HL-60/S4 (cell line): ENCODE measurements around the gene SLC41A1.

Experiments
- in situ Hi-C: fragments of 300-500 bp; cut with MboI; formaldehyde crosslinking; loops from 2 replicates; pipeline ENCODE4 v1.14.3; 2022; ENCODE audit warnings: low sequenced_read_pairs

Gene SLC41A1

DNA sequence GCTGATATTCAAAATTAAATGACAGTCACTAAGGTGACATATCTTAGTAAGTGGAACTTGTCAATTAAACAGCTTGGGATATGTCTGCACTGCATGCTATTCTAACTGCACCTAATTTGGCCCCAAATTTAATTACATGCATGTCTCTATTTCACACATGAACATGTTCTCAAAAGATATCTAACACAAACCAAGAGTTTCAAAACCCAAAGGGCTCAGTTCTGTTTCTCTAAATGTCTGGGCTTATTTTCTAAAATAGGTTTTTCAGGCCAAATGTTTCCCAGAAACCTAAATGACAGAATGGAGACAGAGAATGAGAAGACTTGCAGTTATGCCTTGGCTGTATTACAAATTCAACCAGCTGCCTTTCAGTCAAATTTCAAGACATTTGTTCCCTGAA lies 49.0 kb downstream of the SLC41A1 start:
- in situ Hi-C loops: no loop called here

DNA sequence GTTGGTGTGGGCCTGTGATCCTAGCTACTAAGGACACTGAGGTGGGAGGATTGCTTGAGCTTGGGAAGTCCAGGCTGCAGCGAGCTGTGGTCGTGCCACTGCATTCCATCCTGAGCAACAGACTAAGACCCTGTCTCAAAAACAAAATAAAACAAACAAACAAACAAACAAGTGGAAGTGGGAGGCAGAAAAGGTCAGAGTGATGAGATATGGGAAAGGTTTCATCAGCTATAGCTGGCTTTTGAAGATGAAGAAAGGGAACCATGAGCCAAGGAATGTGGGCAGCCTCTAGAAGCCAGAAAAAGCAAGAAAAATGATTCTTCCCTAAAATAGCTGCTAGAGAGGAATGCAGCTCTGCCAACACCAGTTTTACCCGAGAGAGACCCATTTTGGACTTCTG lies 52.4 kb downstream of the SLC41A1 start:
- in situ Hi-C loops: no loop called here

DNA sequence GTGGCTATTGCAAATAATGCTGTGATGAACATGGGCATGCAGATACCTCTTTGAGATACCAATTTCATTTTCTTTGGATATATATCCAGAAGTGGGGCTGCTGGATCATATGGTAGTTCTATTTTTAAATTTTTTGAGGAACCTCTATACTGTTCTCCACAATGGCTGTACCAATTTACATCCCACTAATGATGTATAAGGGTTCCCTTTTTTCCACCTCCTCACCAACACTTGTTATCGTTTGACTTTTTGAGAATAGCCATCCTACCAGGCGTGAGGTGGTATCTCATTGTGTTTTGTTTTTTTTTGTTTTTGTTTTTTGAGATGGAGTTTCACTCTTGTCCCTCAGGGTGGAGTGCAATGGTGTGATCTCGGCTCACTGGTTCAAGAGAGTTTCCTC lies 56.4 kb downstream of the SLC41A1 start:
- in situ Hi-C loops: no loop called here

DNA sequence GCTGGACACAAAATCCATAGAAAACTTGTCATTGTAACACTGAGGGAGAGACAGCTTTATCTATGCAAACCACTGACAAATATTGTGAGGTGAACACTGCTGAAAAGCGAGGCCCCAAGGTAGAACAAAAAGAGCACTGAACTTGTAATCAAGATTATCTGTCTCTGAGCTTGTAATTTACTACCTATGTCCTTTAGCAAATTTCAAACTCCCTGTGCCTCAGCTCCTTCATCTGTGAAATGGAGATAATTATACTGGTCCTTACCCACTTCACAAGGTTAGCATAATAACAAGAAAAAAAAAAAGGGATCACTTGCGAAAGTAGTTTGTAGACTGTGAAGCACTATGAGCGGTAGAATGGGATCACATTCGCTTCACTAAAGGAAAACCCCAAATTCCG lies 58.1 kb downstream of the SLC41A1 start:
- in situ Hi-C loops: no loop called here

DNA sequence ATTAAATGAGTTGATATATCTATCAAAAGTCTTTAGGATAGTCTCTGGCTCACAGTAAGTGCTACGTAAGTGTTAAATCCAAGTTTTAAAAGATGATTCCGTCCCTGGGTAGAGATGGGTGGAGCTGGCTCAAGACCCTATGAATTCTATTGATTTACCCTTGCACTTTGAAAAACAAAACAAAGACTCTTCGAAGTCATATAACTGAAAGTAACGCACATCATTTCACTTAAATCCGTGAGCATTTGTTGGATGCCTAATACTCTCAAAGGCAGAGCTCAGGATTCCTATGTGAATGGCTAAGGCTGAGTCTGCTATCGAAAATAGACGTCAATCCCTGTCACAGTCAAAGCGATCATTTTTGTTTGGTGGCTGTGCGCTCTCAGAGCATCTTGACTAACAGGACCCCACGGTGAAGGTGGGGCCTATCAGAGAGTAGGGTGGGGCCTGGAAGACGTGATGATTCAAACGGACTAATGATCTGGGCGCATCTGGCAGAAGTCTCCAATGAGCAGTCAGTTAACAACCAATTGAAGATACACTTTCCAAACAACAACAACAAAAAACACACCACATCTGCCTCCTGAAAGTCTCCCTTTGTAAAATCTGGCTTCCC lies 61.9 kb downstream of the SLC41A1 start:
- in situ Hi-C loops: no loop called here

DNA sequence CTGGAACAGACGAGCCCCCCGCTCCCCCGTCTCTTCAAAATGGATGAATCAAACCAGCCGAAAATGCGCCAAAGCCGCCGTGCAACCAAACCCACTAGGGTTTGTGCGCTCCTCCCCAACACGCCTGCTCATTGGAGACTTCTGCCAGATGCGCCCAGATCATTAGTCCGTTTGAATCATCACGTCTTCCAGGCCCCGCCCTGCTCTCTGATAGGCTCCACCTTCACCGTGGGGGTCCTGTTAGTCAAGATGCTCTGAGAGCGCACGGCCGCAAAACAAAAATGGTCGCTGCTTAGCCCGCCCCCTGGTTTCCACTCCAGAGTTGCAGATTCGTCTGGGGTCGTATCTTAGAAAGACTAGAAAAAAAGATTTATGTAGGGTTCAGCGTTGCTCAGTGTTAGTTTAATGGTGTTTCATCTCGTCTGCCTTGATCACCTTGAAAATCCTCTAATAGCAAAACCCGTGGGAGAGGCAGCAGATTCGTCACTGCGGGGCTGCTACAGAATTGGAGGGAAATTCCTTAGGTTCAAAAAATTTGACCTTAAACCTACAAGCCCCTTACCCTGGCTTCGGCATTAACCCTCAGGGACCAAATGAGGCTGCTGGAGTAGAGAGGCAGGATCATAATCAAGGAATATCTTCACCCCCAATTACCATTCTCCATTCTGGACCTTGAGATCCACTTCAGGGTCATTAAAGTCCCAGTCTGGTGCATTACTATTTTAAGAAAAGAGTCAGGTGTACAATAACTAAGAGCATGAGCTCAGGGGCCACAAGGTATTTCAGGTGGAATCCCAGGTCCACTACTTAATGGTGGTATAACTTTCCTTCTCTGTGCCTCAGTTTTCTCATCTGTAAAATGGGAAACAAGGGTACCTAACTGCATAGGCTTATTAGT lies 62.6 kb downstream of the SLC41A1 start, which contains the start of gene NUCKS1:
TSS of gene NUCKS1 (minus strand) at position 45 of the 898 bp plus-strand sequence. CDS start 209 bp downstream, outside the sequence.
- in situ Hi-C loops: no loop called here

DNA sequence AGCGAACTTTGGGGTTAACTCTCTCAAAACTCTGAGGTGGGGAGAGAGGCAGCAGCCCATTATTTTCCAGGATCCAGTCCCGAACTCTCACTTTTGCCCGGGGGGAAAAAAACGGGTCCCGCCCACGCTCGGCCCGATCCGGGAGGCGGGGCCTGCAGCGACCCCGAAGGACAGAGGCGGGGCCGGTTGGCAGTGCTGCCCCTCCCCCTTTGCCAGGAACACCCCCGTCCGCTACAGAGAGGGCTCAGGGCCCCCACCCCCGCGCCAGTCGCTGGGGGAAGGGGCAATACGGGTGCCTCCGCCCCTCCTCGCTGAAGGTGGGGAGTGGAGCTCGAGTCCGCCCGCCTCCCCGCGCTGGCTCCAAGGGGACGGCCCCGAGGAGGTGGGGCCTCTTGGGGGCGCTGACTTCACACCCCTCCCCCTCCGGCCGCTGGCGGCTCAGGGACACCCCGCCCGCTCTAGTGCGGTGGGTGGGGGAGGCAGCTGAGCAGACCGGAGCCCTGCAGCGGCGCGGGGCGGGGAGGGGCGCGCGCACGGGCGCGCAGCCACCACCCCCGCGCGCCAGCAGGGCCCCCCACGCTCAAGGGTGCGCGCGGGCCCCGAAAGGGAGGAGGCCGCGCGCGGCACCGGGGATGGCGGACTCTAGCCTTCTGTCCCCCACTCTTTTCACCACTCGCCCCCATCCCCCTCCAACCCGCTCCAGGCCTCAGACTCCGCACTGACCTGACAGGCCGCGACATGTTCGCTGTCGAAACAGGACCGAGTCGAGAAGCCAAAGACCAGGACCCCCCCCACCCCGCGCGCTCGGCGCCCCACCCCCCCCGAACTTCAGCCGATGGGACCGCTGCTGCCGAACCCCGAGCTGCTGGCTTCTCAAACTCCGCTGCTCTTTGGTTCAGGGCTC lies 63.5 kb downstream of the SLC41A1 start:
- in situ Hi-C loops: no loop called here

DNA sequence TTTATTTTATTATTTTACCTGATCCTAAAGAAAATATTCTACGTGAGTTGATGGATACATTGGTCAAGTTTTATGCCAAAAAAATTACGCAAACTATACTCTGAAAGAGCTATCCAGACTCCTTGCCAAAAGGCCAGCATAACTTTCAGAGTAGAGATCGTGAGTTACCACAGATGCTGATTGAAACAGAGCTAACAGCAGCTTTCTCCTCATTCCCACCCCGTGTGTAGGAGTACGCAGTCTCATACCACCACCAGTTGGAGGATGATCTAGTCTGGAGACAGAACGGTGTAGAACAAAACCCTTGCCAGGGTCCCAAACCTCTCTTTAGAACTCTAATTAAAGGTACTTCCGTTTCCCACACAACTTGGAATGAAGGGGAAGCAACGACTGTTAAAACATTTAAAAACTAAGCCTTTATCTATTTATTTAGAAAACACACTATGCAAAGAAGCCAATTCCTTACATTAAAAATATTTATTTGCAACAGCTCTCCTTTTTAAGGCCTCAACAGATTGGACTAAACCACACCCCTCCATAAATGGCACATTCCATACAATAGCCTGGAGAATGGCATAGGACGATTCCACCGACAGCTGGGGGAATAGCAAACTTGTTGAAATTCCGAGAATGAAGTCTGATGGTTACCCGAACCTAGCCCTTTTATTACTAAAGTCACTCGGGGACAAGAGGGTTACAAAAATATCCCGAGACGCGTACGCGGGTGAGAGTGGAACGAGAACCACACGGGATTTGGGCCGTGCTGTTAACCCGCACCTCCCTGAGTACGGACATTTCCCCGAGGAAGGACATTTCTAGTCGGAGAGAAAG lies 64.4 kb downstream of the SLC41A1 start:
- in situ Hi-C loops: no loop called here

DNA sequence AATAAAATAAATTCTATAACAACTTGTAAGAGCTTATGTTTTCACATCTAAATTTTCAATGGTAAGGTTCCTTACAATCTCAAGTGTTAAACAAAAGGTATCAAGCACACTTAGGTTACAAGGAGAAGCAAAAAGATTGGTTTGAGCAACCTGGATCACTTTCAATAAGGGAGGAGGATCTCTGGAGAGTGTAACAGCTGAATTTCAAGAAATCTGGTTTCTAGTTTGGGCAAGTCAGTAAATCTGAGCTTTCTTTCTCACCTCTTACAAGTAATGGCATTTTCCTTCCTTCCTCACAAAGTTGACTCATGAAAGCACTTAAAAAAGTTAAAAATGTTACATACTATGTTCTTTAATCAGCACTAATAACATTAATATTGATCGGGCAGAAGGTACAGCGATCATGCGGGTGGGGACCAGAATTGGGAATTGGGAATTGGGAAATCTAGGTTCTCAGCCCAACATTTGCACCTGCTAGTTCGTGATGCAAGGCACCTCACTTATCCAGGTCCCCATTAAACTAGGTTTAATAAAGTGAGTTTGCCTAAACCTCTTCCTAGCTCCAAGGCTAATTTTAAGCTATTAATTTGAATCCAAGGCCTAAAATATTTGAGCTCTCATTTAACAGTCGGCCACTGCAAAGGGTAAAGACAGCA lies 66.1 kb downstream of the SLC41A1 start:
- in situ Hi-C loops: no loop called here

DNA sequence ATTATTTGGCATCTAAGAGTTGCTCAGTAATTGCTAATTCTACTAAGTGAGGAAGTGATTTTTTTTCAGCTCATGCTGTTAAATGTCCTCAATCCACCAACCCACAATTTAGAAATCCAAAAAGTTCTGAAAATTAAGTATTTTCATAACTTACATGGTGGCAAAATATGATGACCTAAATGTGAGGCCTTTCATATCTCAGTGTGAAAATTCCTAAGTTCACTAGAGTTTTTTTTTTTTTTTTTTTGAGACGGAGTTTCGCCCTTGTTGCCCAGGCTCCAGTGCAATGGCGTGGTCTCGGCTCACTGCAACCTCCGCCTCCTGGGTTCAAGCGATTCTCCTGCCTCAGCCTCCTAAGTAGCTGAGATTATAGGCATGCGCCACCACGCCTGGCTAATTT lies 68.6 kb downstream of the SLC41A1 start:
- in situ Hi-C loops: no loop called here

DNA sequence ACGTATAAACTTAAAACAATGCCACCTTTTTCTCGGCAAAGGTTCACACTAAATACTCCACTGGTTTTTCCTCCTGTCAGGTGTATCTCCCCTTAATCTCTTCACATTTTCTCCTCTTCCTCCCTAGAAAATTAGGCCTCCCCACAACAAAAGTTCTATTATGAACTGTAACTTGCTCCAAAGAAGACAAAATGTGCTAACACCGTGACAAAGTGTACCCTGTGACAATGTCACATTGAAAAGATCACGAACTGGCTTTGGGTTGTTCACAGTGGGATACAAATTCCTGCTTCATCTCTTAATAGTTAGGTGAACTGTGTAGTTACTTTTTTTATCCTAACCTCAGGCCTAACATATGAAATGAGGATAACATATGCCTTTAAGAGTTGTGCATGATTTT lies 69.0 kb downstream of the SLC41A1 start:
- in situ Hi-C loops: no loop called here

DNA sequence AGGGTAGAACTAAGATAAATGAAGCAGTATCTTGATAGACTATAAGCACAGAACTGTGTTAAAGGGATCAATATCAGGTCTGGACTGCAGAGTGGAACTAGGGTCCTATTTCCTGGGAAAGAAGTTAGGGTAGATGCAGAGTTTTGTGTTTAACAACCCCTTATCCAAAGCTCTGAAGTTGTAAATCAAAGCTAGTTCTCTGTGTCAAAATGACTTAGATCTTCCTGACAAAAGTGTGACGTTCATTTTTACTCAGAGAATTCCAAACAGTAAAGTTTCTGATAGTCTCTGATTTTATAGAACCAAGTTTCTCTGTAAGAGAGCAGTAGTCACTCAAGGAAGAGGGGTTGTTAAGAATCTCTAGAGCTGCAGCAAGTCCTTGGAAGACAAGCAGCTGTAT lies 71.3 kb downstream of the SLC41A1 start:
- in situ Hi-C loops: no loop called here

DNA sequence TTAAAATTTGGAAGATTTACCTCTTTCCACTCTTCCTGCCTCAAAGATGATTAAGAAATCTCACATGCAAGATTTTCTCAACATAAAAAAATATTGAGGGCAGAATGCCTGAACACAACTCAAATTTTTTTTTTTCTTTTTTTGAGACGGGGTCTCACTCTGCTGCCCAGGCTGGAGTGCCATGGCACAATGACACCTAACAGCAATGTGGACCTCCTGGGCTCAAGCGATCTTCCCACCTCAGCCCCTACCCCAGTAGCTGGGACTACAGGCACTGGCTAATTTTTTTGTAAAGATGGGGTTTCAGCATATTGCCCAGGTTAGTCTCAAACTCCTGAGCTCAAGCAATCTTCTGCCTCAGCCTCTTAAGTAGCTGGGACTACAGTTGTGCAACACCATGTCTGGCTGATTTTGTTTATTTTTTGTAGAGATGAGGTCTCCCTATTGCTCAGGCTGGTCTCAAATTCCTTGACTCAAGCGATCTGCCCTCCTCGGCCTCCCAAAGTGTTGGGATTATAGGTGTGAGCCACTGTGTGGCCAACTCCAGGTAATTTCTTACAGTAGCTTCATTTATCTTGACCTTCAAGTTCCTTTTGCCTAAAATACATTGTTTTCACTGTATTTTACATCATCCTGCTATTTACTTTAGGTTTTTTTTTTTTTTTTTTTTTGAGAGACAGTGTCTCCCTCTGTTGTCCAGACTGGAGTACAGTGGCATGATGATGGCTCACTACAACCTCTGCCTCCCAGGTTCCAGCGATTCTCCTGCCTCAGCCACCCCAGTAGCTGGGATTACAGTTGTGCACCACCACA lies 73.4 kb downstream of the SLC41A1 start:
- in situ Hi-C loops: no loop called here
